Measurements from ENCODE around the gene MUC6. TPM values are rescaled to one million over a fixed set of nuclear protein-coding genes. Genes with fewer than 3 reads are reported as not detected.

The MUC6 gene
- total RNA-seq, 1 donor from 2014 or later: 0.09 TPM

- no peak for DNase-seq
- ATAC-seq: no peak
- Histone ChIP-seq H3K36me3 (peaks cover 77% of the 10 kb centered on the region), H3K4me1 (no peaks in the 10 kb centered on the region), H3K9me3 (no peaks in the 10 kb centered on the region), H3K4me3 (no peak overlapping the region), H3K27me3 (ENCODE audit: low read depth) (no peaks in the 10 kb centered on the region), H3K27ac (no peak overlapping the region)
- TF ChIP-seq CTCF (IDR thresholded peaks at IDR 0.05): no peak
- intact Hi-C loops (cut with DNase I): no loop called here
Observed at GRCh38 chr11:995044-995751, 41.3 kb downstream of the MUC6 start.

GRCh38 chr11:993632-994167, 42.8 kb downstream of the MUC6 start:
- no peak overlapping the region for H3K27ac ChIP-seq
- TF ChIP-seq CTCF (IDR thresholded peaks at IDR 0.05): no peak
- intact Hi-C loops (cut with DNase I): no loop called here
- no peak for ATAC-seq
- H3K36me3 ChIP-seq: peaks cover 77% of the 10 kb centered on the region
- no peak for DNase-seq
- H3K4me3 ChIP-seq: no peak overlapping the region
- H3K4me1 ChIP-seq: no peaks in the 10 kb centered on the region
- H3K27me3 ChIP-seq (ENCODE audit: low read depth): no peaks in the 10 kb centered on the region
- no peaks in the 10 kb centered on the region for H3K9me3 ChIP-seq

GRCh38 chr11:992577-992976, 43.9 kb downstream of the MUC6 start:
- no peaks in the 10 kb centered on the region for H3K27me3 ChIP-seq (ENCODE audit: low read depth)
- no peak for TF ChIP-seq CTCF (IDR thresholded peaks at IDR 0.05)
- H3K27ac ChIP-seq: no peak overlapping the region
- no peaks in the 10 kb centered on the region for H3K4me1 ChIP-seq
- DNase-seq: no peak
- no peak for ATAC-seq
- H3K36me3 ChIP-seq: peaks cover 85% of the 10 kb centered on the region
- intact Hi-C loops (cut with DNase I): no loop called here
- H3K9me3 ChIP-seq: no peaks in the 10 kb centered on the region
- no peak overlapping the region for H3K4me3 ChIP-seq

- peaks cover 85% of the 10 kb centered on the region for H3K36me3 ChIP-seq
- no peak for TF ChIP-seq CTCF (IDR thresholded peaks at IDR 0.05)
Observed at GRCh38 chr11:991711-992307, 44.7 kb downstream of the MUC6 start.

GRCh38 chr11:991034-991433, 45.5 kb downstream of the MUC6 start:
- no peak overlapping the region for H3K27ac ChIP-seq
- H3K27me3 ChIP-seq (ENCODE audit: low read depth): no peaks in the 10 kb centered on the region
- ATAC-seq (no peak), DNase-seq (no peak)
- TF ChIP-seq CTCF (IDR thresholded peaks at IDR 0.05): no peak
- H3K9me3 ChIP-seq: no peaks in the 10 kb centered on the region
- intact Hi-C loops (cut with DNase I): no loop called here
- H3K4me1 ChIP-seq: peaks cover 11% of the 10 kb centered on the region
- H3K4me3 ChIP-seq: no peak overlapping the region
- H3K36me3 ChIP-seq: peaks cover 85% of the 10 kb centered on the region

More at GRCh38 chr11:991711-992307, 44.7 kb downstream of the MUC6 start:
- intact Hi-C loops (cut with DNase I): no loop called here
- no peak for ATAC-seq
- H3K27ac ChIP-seq: no peak overlapping the region
- H3K4me3 ChIP-seq: no peak overlapping the region
- H3K4me1 ChIP-seq: peaks cover 3% of the 10 kb centered on the region
- no peaks in the 10 kb centered on the region for H3K27me3 ChIP-seq (ENCODE audit: low read depth)
- no peak for DNase-seq
- no peaks in the 10 kb centered on the region for H3K9me3 ChIP-seq

Measured in lower lobe of right lung (tissue), 2 donors.